HUES64 (cell line): ENCODE results near the gene KRTAP4-2.

Source experiments
- H3K27ac ChIP-seq: 2 replicates; pipeline ENCODE4 v1.7.0; 2013; ENCODE audit warnings: low read depth, low read length, inconsistent platforms
- H3K27me3 ChIP-seq: 2 replicates; pipeline ENCODE4 v1.6.1; 2013; ENCODE audit warnings: mild to moderate bottlenecking, low read length; ENCODE audit not compliant: insufficient read depth
- H3K36me3 ChIP-seq: 2 replicates; pipeline ENCODE4 v1.6.1; 2013; ENCODE audit warnings: mild to moderate bottlenecking, low read length; ENCODE audit not compliant: insufficient read depth
- H3K4me1 ChIP-seq: 2 replicates; pipeline ENCODE4 v1.6.1; 2013; ENCODE audit warnings: mild to moderate bottlenecking, low read length, moderate library complexity; ENCODE audit not compliant: insufficient read depth
- H3K4me3 ChIP-seq: 2 replicates; pipeline ENCODE4 v1.5.1; 2013; ENCODE audit warnings: mild to moderate bottlenecking, low read length, moderate library complexity
- H3K9ac ChIP-seq: 2 replicates; pipeline ENCODE4 v1.6.1; 2013; ENCODE audit warnings: mild to moderate bottlenecking, low read depth, low read length
- H3K9me3 ChIP-seq: 2 replicates; pipeline ENCODE4 v1.6.1; 2013; ENCODE audit warnings: low read depth, low read length; ENCODE audit not compliant: insufficient read depth
- WGBS: fragments of 150-250, 120-280 bp; methylation state at CpG from one replicate; pipeline ENCODE4 v1.1.7; 2013; ENCODE audit warnings: missing lambda C conversion rate; 5-methylcytosine and 5-hydroxymethylcytosine counted together

The KRTAP4-2 gene

GRCh38 chr17:41186872-41187271 is 8.9 kb upstream of the KRTAP4-2 start:
- no peak overlapping the region for H3K4me3 ChIP-seq
- H3K9ac ChIP-seq = no peak overlapping the region
- no peaks in the 10 kb centered on the region for H3K9me3 ChIP-seq
- H3K4me1 ChIP-seq = no peaks in the 10 kb centered on the region
- no peaks in the 10 kb centered on the region for H3K36me3 ChIP-seq
- H3K27ac ChIP-seq = no peak overlapping the region
- no peaks in the 10 kb centered on the region for H3K27me3 ChIP-seq
- WGBS = 91% methylated on average over 2 of the region's 2 CpGs

- no peak overlapping the region for H3K27ac ChIP-seq
- no peaks in the 10 kb centered on the region for H3K9me3 ChIP-seq
- no peak overlapping the region for H3K4me3 ChIP-seq
- H3K9ac ChIP-seq = no peak overlapping the region
- no peaks in the 10 kb centered on the region for H3K36me3 ChIP-seq
- 95% methylated on average over 1 of the region's 1 CpG for WGBS
- H3K27me3 ChIP-seq = no peaks in the 10 kb centered on the region
- no peaks in the 10 kb centered on the region for H3K4me1 ChIP-seq
Observed at GRCh38 chr17:41185001-41185400, 7.0 kb upstream of the KRTAP4-2 start.

- H3K9me3 ChIP-seq = no peaks in the 10 kb centered on the region
- 78% methylated on average over 9 of the region's 9 CpGs for WGBS
Observed at GRCh38 chr17:41184480-41184961, 6.5 kb upstream of the KRTAP4-2 start, which contains the start of gene KRTAP4-1. TSS of gene KRTAP4-1 (minus strand) at chr17:41184911. CDS start at chr17:41184854, 57 bp downstream.

DNA sequence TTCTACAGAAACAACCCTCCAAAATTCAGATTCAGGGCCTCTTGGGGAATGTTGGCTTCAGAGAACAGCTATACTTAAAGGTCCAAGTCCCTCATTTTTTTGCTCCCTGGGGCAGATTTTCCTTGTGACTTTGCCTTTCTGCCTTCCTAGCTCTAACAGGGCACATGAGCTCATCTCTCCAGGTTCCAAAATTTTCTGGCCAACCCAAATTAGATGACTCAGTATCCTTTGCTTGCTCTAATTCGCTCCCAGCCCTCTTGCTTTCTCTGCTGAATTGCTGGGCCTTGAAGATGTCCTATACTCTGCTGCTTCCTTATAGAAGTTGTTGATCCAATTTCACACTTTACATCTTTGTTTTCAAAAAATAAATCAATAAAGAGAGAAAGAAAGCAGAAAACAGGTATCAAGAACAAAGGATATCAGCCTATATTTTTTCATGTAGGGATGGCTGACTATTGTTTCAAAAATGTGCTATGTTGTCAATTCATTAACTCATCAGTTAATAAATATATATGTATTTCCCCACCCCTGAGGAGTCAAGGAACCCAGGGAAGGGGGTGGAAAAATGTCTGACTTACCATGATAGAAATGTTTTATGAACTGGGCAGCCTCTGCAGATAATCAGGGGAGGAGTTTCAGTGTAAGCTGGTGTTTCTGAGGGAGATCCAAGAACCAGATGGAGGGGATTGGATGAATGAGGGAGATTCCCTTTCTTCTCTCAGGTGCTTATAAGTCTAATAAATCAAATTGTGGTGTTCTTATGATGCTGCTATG is 1.0 kb upstream of the KRTAP4-2 start:
- 89% methylated on average over 1 of the region's 1 CpG for WGBS
- no peaks in the 10 kb centered on the region for H3K9me3 ChIP-seq
- no peak overlapping the region for H3K27ac ChIP-seq
- H3K4me3 ChIP-seq = no peak overlapping the region
- no peaks in the 10 kb centered on the region for H3K27me3 ChIP-seq
- no peaks in the 10 kb centered on the region for H3K4me1 ChIP-seq
- H3K36me3 ChIP-seq = no peaks in the 10 kb centered on the region
- H3K9ac ChIP-seq = no peak overlapping the region

More at GRCh38 chr17:41184480-41184961, 6.5 kb upstream of the KRTAP4-2 start, which contains the start of gene KRTAP4-1:
- no peak within 1 kb of the TSS for H3K27ac ChIP-seq
- no peak within 1 kb of the TSS for H3K9ac ChIP-seq
- H3K27me3 ChIP-seq = no peaks in the 10 kb centered on the region
- no peaks in the 10 kb centered on the region for H3K4me1 ChIP-seq
- no peaks in the 10 kb centered on the region for H3K36me3 ChIP-seq
- H3K4me3 ChIP-seq = no peak within 1 kb of the TSS

GRCh38 chr17:41178341-41178740 is 320 bp upstream of the KRTAP4-2 start:
- no peak overlapping the region for H3K4me3 ChIP-seq
- no peaks in the 10 kb centered on the region for H3K4me1 ChIP-seq
- H3K27me3 ChIP-seq = no peaks in the 10 kb centered on the region
- no peak overlapping the region for H3K9ac ChIP-seq
- no peaks in the 10 kb centered on the region for H3K9me3 ChIP-seq
- H3K36me3 ChIP-seq = no peaks in the 10 kb centered on the region
- H3K27ac ChIP-seq = no peak overlapping the region
- WGBS = 92% methylated on average over 3 of the region's 3 CpGs

DNA sequence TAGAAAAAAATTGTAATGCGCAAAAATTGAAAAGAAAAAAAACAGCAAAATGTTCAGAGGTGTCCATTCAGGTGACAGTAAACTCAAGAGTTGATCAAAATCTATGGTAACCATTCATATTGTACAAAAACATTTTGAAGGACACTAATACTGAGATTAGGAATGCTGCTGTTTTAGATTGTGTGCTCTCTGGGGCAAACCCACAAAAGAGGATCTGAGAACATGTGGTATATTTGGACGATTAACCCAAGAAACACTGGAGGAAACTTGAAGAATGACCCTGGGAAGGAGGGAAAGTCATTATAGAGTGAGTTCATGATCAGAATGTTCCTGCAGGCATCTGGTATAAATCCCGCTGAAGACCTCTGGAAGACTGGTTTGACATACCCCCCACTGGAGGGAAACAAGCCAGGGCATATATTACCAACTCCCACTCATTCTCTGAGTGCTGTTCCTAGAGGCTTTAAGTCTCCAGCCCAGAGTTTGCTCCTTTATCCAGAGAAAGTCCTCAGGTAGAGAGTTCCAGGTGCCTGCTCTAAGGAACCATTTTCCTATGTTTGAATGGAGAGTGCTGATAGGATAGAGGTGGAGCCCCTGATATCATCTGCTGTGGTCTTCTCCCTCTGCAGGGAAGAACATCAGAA is 1.2 kb downstream of the KRTAP4-2 start:
- H3K27ac ChIP-seq = no peak overlapping the region
- no peaks in the 10 kb centered on the region for H3K27me3 ChIP-seq
- 95% methylated on average over 3 of the region's 3 CpGs for WGBS
- H3K4me1 ChIP-seq = no peaks in the 10 kb centered on the region
- no peak overlapping the region for H3K4me3 ChIP-seq
- no peaks in the 10 kb centered on the region for H3K9me3 ChIP-seq
- H3K9ac ChIP-seq = no peak overlapping the region
- no peaks in the 10 kb centered on the region for H3K36me3 ChIP-seq

- Histone ChIP-seq H3K27ac (no peak overlapping the region), H3K9ac (no peak overlapping the region), H3K4me3 (no peak overlapping the region), H3K4me1 (no peaks in the 10 kb centered on the region), H3K9me3 (no peaks in the 10 kb centered on the region), H3K27me3 (no peaks in the 10 kb centered on the region), H3K36me3 (no peaks in the 10 kb centered on the region)
- WGBS = 100% methylated on average over 2 of the region's 2 CpGs
Observed at GRCh38 chr17:41171886-41172285, 6.1 kb downstream of the KRTAP4-2 start.

GRCh38 chr17:41168121-41168520 is 9.9 kb downstream of the KRTAP4-2 start, which contains the start of gene KRTAP4-3:
TSS of gene KRTAP4-3 (minus strand) at chr17:41168221. CDS start at chr17:41168172, 49 bp downstream.
- Histone ChIP-seq H3K9ac (no peak within 1 kb of the TSS), H3K9me3 (no peaks in the 10 kb centered on the region), H3K27me3 (no peaks in the 10 kb centered on the region), H3K36me3 (no peaks in the 10 kb centered on the region), H3K27ac (no peak within 1 kb of the TSS), H3K4me1 (no peaks in the 10 kb centered on the region), H3K4me3 (no peak within 1 kb of the TSS)
- 67% methylated on average over 1 of the region's 1 CpG for WGBS

- no peaks in the 10 kb centered on the region for H3K36me3 ChIP-seq
- H3K27ac ChIP-seq = no peak overlapping the region
- 83% methylated on average over 7 of the region's 7 CpGs for WGBS
- H3K27me3 ChIP-seq = no peaks in the 10 kb centered on the region
- H3K9ac ChIP-seq = no peak overlapping the region
- no peak overlapping the region for H3K4me3 ChIP-seq
- no peaks in the 10 kb centered on the region for H3K4me1 ChIP-seq
- H3K9me3 ChIP-seq = no peaks in the 10 kb centered on the region
Observed at GRCh38 chr17:41167561-41167960, 10.5 kb downstream of the KRTAP4-2 start.

DNA sequence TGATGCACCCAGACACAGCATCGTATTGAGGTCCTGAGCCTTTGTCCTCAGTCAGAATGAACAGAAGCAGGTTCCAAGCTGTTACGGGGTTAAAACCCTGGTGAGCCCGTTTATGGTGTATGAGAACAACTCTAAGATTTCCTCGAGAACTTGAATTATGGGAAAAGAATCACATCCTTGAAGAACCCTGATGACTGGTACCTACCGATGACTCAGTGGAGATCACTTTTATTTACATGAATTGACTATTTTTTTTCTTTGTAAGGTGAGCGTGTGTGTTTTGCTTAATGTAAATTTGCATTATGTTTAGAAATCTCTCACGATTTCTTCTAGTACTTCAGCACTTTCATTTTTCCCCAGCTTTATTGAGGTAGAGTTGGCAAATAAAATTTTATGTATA is 14.2 kb downstream of the KRTAP4-2 start:
- Histone ChIP-seq H3K4me1 (no peaks in the 10 kb centered on the region), H3K36me3 (no peaks in the 10 kb centered on the region), H3K27ac (no peak overlapping the region), H3K4me3 (no peak overlapping the region), H3K9me3 (no peaks in the 10 kb centered on the region), H3K9ac (no peak overlapping the region), H3K27me3 (no peaks in the 10 kb centered on the region)
- WGBS = 94% methylated on average over 5 of the region's 7 CpGs

DNA sequence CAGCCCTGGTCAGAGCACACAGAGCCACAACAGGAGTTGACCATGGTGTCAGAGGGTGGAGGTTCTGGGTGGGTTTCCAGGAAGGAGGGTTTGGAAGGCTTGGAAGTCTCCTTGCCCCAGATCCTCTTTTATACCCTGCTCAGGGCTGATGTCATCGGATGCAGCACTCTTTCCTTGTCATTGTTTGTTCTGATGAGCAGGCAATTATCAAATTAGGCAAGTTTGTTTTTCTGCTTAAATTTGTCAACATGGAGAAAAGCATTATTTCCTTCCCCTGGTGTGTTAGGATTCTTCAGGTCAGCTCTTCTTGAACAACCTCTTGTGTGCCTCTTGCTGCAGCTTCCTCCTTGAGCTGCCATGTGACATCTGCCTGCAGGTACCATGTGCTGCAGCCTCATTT is 17.4 kb downstream of the KRTAP4-2 start, which contains the start of gene KRTAP4-4:
TSS of gene KRTAP4-4 (minus strand) at position 101 of the 400 bp plus-strand sequence. CDS start at position 44, 57 bp downstream.
- no peak within 1 kb of the TSS for H3K9ac ChIP-seq
- WGBS = 100% methylated on average over 1 of the region's 1 CpG
- no peaks in the 10 kb centered on the region for H3K27me3 ChIP-seq

More for the DNA sequence above, 17.4 kb downstream of the KRTAP4-2 start, which contains the start of gene KRTAP4-4:
- Histone ChIP-seq H3K9me3 (no peaks in the 10 kb centered on the region), H3K4me3 (no peak within 1 kb of the TSS), H3K27ac (no peak within 1 kb of the TSS), H3K36me3 (no peaks in the 10 kb centered on the region), H3K4me1 (no peaks in the 10 kb centered on the region)
